HepG2 (cell line): Measurements from ENCODE around the gene ADCY1. TPM values are rescaled to one million over a fixed set of nuclear protein-coding genes. Genes with fewer than 3 reads are reported as not detected.

Experiments used
- ATAC-seq: fragments of 200-7000 bp; cut with Tn5 transposase; 3 replicates; pipeline ENCODE4 v1.9.1; 2020; ENCODE audit warnings: mild to moderate bottlenecking, moderate library complexity
- BruUV-seq: library from RNA; stranded (reverse); fragments of 400-500 nt; replicated peaks from 2 replicates; lab custom pipeline; 2021; lab: Mats Ljungman, UMichigan
- CTCF ChIA-PET: fragments of 300-600 bp; formaldehyde crosslinking; extraction: SDS; loops from one replicate; lab custom pipeline; 2021; ENCODE audit warnings: low total read pairs, inconsistent platforms, low intra/inter-chr PET ratio; lab: Yijun Ruan, JAX
- POLR2A ChIA-PET: fragments of 350-600 bp; sonication (Branson Sonifier 250); formaldehyde crosslinking; loops from one replicate; lab custom pipeline; 2020; ENCODE audit warnings: antibody characterized with exemption, inconsistent platforms; lab: Yijun Ruan, JAX
- DNase-seq: peaks from one replicate; pipeline ENCODE4 v3.0.0-alpha.2; 2015; ENCODE audit warnings: low spot score
- FAIRE-seq: peaks from 3 replicates; lab custom pipeline; 2011; peaks lifted over from hg19 to GRCh38; lab: Jason Lieb, UNC
- H2AFZ ChIP-seq: one replicate; pipeline ENCODE4 v1.6.1; 2011; ENCODE audit warnings: low read length, inconsistent platforms
- H3K27ac ChIP-seq: fragments of 300-600 bp; 3 replicates; pipeline ENCODE4 v1.8.0; 2011; ENCODE audit warnings: mixed run types, mild to moderate bottlenecking, mixed read lengths, low read length, inconsistent platforms; ENCODE audit not compliant: insufficient read depth; ENCODE audit errors: extremely low read length
- H3K27me3 ChIP-seq, 2 experiments: fragments of 200-600 bp in 1 of 2; 2 replicates in 1 of 2; 3 replicates in 1 of 2; pipeline versions ENCODE4 v1.6.0 to v1.8.0; 2011; ENCODE audit warnings: low read length in 2 of 2, mild to moderate bottlenecking in 2 of 2, moderate library complexity in 2 of 2, inconsistent platforms in 1 of 2; ENCODE audit not compliant: insufficient read depth in 2 of 2, control insufficient read depth in 1 of 2
- H3K36me3 ChIP-seq, 2 experiments: fragments of 200-600 bp in 1 of 2; replicated peaks in 1 of 2; 2 replicates in 1 of 2; 3 replicates in 1 of 2; pipeline versions ENCODE4 v1.5.1 to v1.8.0; 2011; ENCODE audit warnings: low read length in 2 of 2, inconsistent platforms in 1 of 2; ENCODE audit not compliant: insufficient read depth in 2 of 2, control insufficient read depth in 1 of 2
- H3K4me1 ChIP-seq: 2 replicates; pipeline ENCODE4 v1.5.1; 2012; ENCODE audit warnings: low read length, inconsistent platforms; ENCODE audit not compliant: insufficient read depth
- H3K4me2 ChIP-seq: 2 replicates; pipeline ENCODE4 v1.6.0; 2011; ENCODE audit warnings: low read depth, low read length, inconsistent platforms
- H3K4me3 ChIP-seq, 3 experiments: fragments of 200-600 bp in 1 of 3; sonication (generic), shearing (Covaris generic) in 1 of 3; replicated peaks in 1 of 3; 2 replicates each; pipeline ENCODE4 v1.5.1; 2011 to 2016; ENCODE audit warnings: low read length in 3 of 3, inconsistent platforms in 2 of 3, low read depth in 2 of 3, mild to moderate bottlenecking in 2 of 3, control low read depth in 1 of 3, mixed read lengths in 1 of 3; ENCODE audit not compliant: insufficient read depth in 1 of 3
- H3K79me2 ChIP-seq: one replicate; pipeline ENCODE4 v1.6.1; 2011; ENCODE audit warnings: low read length, inconsistent platforms; ENCODE audit not compliant: insufficient read depth
- H3K9ac ChIP-seq: 2 replicates; pipeline ENCODE4 v1.6.0; 2011; ENCODE audit warnings: mild to moderate bottlenecking, low read depth, low read length, inconsistent platforms; ENCODE audit not compliant: insufficient read depth
- H3K9me3 ChIP-seq: 2 replicates; pipeline ENCODE4 v1.5.1; 2012; ENCODE audit warnings: mild to moderate bottlenecking, low read length
- H4K20me1 ChIP-seq: 2 replicates; pipeline ENCODE4 v1.6.0; 2011; ENCODE audit warnings: inconsistent platforms, mild to moderate bottlenecking, low read length, moderate library complexity; ENCODE audit not compliant: insufficient read depth
- CBFB ChIP-seq: sonication (generic); formaldehyde crosslinking; IDR thresholded peaks from 2 replicates; pipeline ENCODE4 v1.4.0; 2020; ENCODE audit warnings: missing genetic modification reagents
- CEBPB ChIP-seq: IDR thresholded peaks from 2 replicates; pipeline ENCODE4 v1.6.1; 2011; ENCODE audit warnings: low read depth, low read length, improper control_type of control experiment, borderline replicate concordance
- CHCHD3 ChIP-seq: sonication (generic); formaldehyde crosslinking; IDR thresholded peaks from 2 replicates; pipeline ENCODE4 v1.8.0; 2022; ENCODE audit warnings: mild to moderate bottlenecking, missing genetic modification reagents, moderate library complexity
- HHEX ChIP-seq: IDR thresholded peaks from 2 replicates; pipeline ENCODE4 v1.6.1; 2016; ENCODE audit warnings: control low read depth
- HOXA9 ChIP-seq: sonication (generic); formaldehyde crosslinking; IDR thresholded peaks from 2 replicates; pipeline ENCODE4 v1.8.1; 2022; ENCODE audit warnings: missing genetic modification reagents, mild to moderate bottlenecking, moderate library complexity, borderline replicate concordance
- ISL2 ChIP-seq: sonication (generic); formaldehyde crosslinking; IDR thresholded peaks from 2 replicates; pipeline ENCODE4 v1.5.0; 2020; ENCODE audit warnings: missing genetic modification reagents
- JUND ChIP-seq: sonication (generic); formaldehyde crosslinking; IDR thresholded peaks from 2 replicates; pipeline ENCODE4 v1.8.0; 2022; ENCODE audit warnings: mild to moderate bottlenecking, missing genetic modification reagents
- KDM4B ChIP-seq: sonication (generic); formaldehyde crosslinking; IDR thresholded peaks from 2 replicates; pipeline ENCODE4 v1.4.0; 2020; ENCODE audit warnings: missing genetic modification reagents
- KDM6A ChIP-seq: IDR thresholded peaks from 2 replicates; pipeline ENCODE4 v1.6.1; 2016; ENCODE audit warnings: low read depth
- MXD4 ChIP-seq: IDR thresholded peaks from 2 replicates; pipeline ENCODE4 v1.6.1; 2016; ENCODE audit warnings: mild to moderate bottlenecking, missing biosample characterization, missing genetic modification reagents
- RXRA ChIP-seq: sonication (generic); formaldehyde crosslinking; IDR thresholded peaks from 2 replicates; pipeline ENCODE4 v1.5.1; 2020; ENCODE audit warnings: missing genetic modification reagents
- SOX13 ChIP-seq, 3 experiments: fragments of 450-650 bp in 1 of 3; sonication (generic) in 1 of 3; formaldehyde crosslinking in 1 of 3; IDR thresholded peaks in 2 of 3; conservative IDR thresholded peaks in 1 of 3; 2 replicates each; pipeline versions ENCODE4 v1.5.0 to v1.6.1; 2016 to 2020; ENCODE audit warnings: antibody characterized with exemption in 1 of 3, mild to moderate bottlenecking in 1 of 3, missing compliant biosample characterization in 1 of 3, missing genetic modification reagents in 1 of 3, moderate library complexity in 1 of 3
- THRA ChIP-seq: sonication (generic); formaldehyde crosslinking; IDR thresholded peaks from 2 replicates; pipeline ENCODE4 v1.4.0; 2020; ENCODE audit warnings: missing genetic modification reagents, borderline replicate concordance
- TOPORS ChIP-seq: sonication (generic); formaldehyde crosslinking; IDR thresholded peaks from 2 replicates; pipeline ENCODE4 v1.8.0; 2023; ENCODE audit warnings: mild to moderate bottlenecking, missing genetic modification reagents
- ZNF280B ChIP-seq: sonication (generic); formaldehyde crosslinking; IDR thresholded peaks from 2 replicates; pipeline ENCODE4 v1.5.0; 2020; ENCODE audit warnings: missing genetic modification reagents, mild to moderate bottlenecking, borderline replicate concordance
- ZNF337 ChIP-seq: sonication (generic); formaldehyde crosslinking; IDR thresholded peaks from 2 replicates; pipeline ENCODE4 v1.5.1; 2020; ENCODE audit warnings: missing genetic modification reagents, low read depth, mild to moderate bottlenecking, borderline replicate concordance
- ZNF367 ChIP-seq: sonication (generic); formaldehyde crosslinking; IDR thresholded peaks from 2 replicates; pipeline ENCODE4 v1.4.0; 2020; ENCODE audit warnings: missing genetic modification reagents, borderline replicate concordance
- ZNF451 ChIP-seq: sonication (generic); formaldehyde crosslinking; IDR thresholded peaks from 2 replicates; pipeline ENCODE4 v1.5.0; 2020; ENCODE audit warnings: mild to moderate bottlenecking, missing genetic modification reagents
- ZNF484 ChIP-seq: sonication (generic); formaldehyde crosslinking; IDR thresholded peaks from 2 replicates; pipeline ENCODE4 v1.5.1; 2020; ENCODE audit warnings: mild to moderate bottlenecking, low read depth, missing genetic modification reagents, borderline replicate concordance
- ZSCAN21 ChIP-seq: sonication (generic); formaldehyde crosslinking; IDR thresholded peaks from 2 replicates; pipeline ENCODE4 v1.8.0; 2022; ENCODE audit warnings: mild to moderate bottlenecking, missing genetic modification reagents, moderate library complexity, borderline replicate concordance
- ZSCAN9 ChIP-seq: IDR thresholded peaks from 2 replicates; pipeline ENCODE4 v1.6.1; 2016; ENCODE audit warnings: borderline replicate concordance
- WGBS: methylation state at CpG from one replicate; pipeline ENCODE4 v1.1.6; 2017; ENCODE audit warnings: low lambda C conversion rate; 5-methylcytosine and 5-hydroxymethylcytosine counted together
- in situ Hi-C: cut with HindIII; loops from 2 replicates; pipeline ENCODE4 v1.10.0; 2017; ENCODE audit warnings: low pct_unique_long_range_greater_than_20kb; ENCODE audit not compliant: extremely low pct_ligation_motif_present
- intact Hi-C: fragments of 100-400 bp; cut with micrococcal nuclease; formaldehyde crosslinking; loops from one replicate; pipeline ENCODE4 v1.10.0; 2022; ENCODE audit not compliant: unreplicated experiment
- polyA plus RNA-seq, 8 experiments: library from polyadenylated mRNA; depleted of rRNA in 3 of 8; stranded (reverse) in 7 of 8; unstranded in 1 of 8; fragments of >200 nt; fragmentation: Illumina TruSeq in 4 of 8; extraction: Trizol in 4 of 8; gene quantifications; 2 replicates each; pipeline versions ENCODE4 v1.2.1 to v1.2.3, GENCODE V29; 2011 to 2016; ENCODE audit warnings: low read depth in 4 of 8, missing spikeins in 1 of 8, mixed read lengths in 1 of 8; ENCODE audit not compliant: insufficient read depth in 1 of 8
- total RNA-seq, 5 experiments: library from RNA; depleted of rRNA; stranded (reverse); fragments of >200 nt; fragmentation: Illumina TruSeq; extraction: Trizol; gene quantifications; 2 replicates each; pipeline ENCODE4 v1.2.3, GENCODE V29; 2016; ENCODE audit warnings: low read depth in 1 of 5

ADCY1 gene
- total and polyA plus RNA-seq, 2 of the 13 experiments (the other 11 are each of a cell fraction or from before 2014, with no cell fraction given), result 0.80 to 1.2 TPM

- WGBS, result 22% methylated on average over 7 of the region's 12 CpGs
- ChIA-PET POLR2A (no interaction called here), CTCF (no interaction called here)
- ATAC-seq (peak; percentile 76), DNase-seq (no peak), FAIRE-seq (no peak)
- Histone ChIP-seq H3K4me3 (no peak overlapping the region), H4K20me1 (no peaks in the 10 kb centered on the region), H2AFZ (no peak overlapping the region), H3K9ac (no peak overlapping the region), H3K79me2 (no peaks in the 10 kb centered on the region), H3K27me3 (peaks cover 1 to 14% of the 10 kb centered on the region in 2 experiments; a peak in 3 of 5 replicates), H3K27ac (no peak overlapping the region), H3K36me3 (no peaks in the 10 kb centered on the region), H3K9me3 (no peaks in the 10 kb centered on the region), H3K4me1 (no peaks in the 10 kb centered on the region), H3K4me2 (no peak overlapping the region)
- intact Hi-C loops (no loop called here), in situ Hi-C loops (no loop called here)
- BruUV-seq, result no TSS peak
- TF ChIP-seq KDM6A (CRISPR knock-in tag) (no peak), ZSCAN21 (CRISPR knock-in tag) (no peak), MXD4 (CRISPR knock-in tag) (no peak), KDM4B (CRISPR knock-in tag) (no peak), CBFB (CRISPR knock-in tag) (no peak), ZNF451 (CRISPR knock-in tag) (no peak), ZNF337 (CRISPR knock-in tag) (no peak), ZNF484 (no peak), ISL2 (no peak), HOXA9 (no peak), JUND (no peak), ZNF367 (CRISPR knock-in tag) (no peak), ZNF280B (CRISPR knock-in tag) (no peak), SOX13 (IDR thresholded peaks at IDR 0.05) (no peak), SOX13 (CRISPR knock-in tag; conservative IDR thresholded peaks at IDR 0.05 in 1 of 2, IDR thresholded peaks at IDR 0.05 in 1 of 2) (no peak), THRA (peak; percentile 85; the same call in 1 of the 2 replicates), ZSCAN9 (CRISPR knock-in tag) (no peak), CEBPB (no peak), HHEX (CRISPR knock-in tag) (no peak), CHCHD3 (CRISPR knock-in tag) (no peak), RXRA (peak; percentile 66), TOPORS (CRISPR knock-in tag) (no peak)
Measured at GRCh38 chr7:45646996-45647825, 73.0 kb downstream of the ADCY1 start.
